IPS-11a (cell line): ENCODE results near the gene SH3D19.
"Not testable (repeated sequence)": the region's sequence is repeated elsewhere in the genome, so short reads cannot be mapped to it uniquely, and the experiment has no call there.

ENCODE experiments used
- H3K4me3 ChIP-seq: one replicate; pipeline ENCODE4 v1.5.1; 2013; ENCODE audit warnings: low read depth, low read length, control low read depth

The SH3D19 gene

GRCh38 chr4:151276787-151277562, 48.4 kb downstream of the SH3D19 start, which contains the start of gene PRSS48:
Gene PRSS48 (plus strand): TSS chr4:151277161. CDS start chr4:151277173, 12 bp downstream.
- H3K4me3 ChIP-seq: no peak within 1 kb of the TSS

GRCh38 chr4:151268905-151269304, 56.5 kb downstream of the SH3D19 start:
- H3K4me3 ChIP-seq: not testable (repeated sequence)

GRCh38 chr4:151267822-151268535, 57.4 kb downstream of the SH3D19 start:
- no peak overlapping the region for H3K4me3 ChIP-seq

- H3K4me3 ChIP-seq: no peak overlapping the region
Observed at GRCh38 chr4:151267104-151267503, 58.3 kb downstream of the SH3D19 start.

GRCh38 chr4:151266497-151266896, 58.9 kb downstream of the SH3D19 start:
- no peak overlapping the region for H3K4me3 ChIP-seq

GRCh38 chr4:151263455-151263854, 62.0 kb downstream of the SH3D19 start:
- no peak overlapping the region for H3K4me3 ChIP-seq

GRCh38 chr4:151260526-151260925, 64.9 kb downstream of the SH3D19 start:
- no peak overlapping the region for H3K4me3 ChIP-seq

- no peak overlapping the region for H3K4me3 ChIP-seq
Observed at GRCh38 chr4:151259752-151260151, 65.7 kb downstream of the SH3D19 start.

GRCh38 chr4:151257704-151258103, 67.7 kb downstream of the SH3D19 start:
- no peak overlapping the region for H3K4me3 ChIP-seq

GRCh38 chr4:151256134-151256533, 69.3 kb downstream of the SH3D19 start:
- no peak overlapping the region for H3K4me3 ChIP-seq

GRCh38 chr4:151255680-151256079, 69.7 kb downstream of the SH3D19 start:
- not testable (repeated sequence) for H3K4me3 ChIP-seq

- not testable (repeated sequence) for H3K4me3 ChIP-seq
Observed at GRCh38 chr4:151255226-151255625, 70.2 kb downstream of the SH3D19 start.

GRCh38 chr4:151251603-151252304, 73.7 kb downstream of the SH3D19 start:
- no peak overlapping the region for H3K4me3 ChIP-seq

- no peak overlapping the region for H3K4me3 ChIP-seq
Observed at GRCh38 chr4:151250706-151251105, 74.7 kb downstream of the SH3D19 start.

GRCh38 chr4:151248519-151248918, 76.9 kb downstream of the SH3D19 start:
- H3K4me3 ChIP-seq: no peak overlapping the region

GRCh38 chr4:151247395-151247794, 78.0 kb downstream of the SH3D19 start:
- H3K4me3 ChIP-seq: no peak overlapping the region

- H3K4me3 ChIP-seq: no peak overlapping the region
Observed at GRCh38 chr4:151246742-151247141, 78.7 kb downstream of the SH3D19 start.

GRCh38 chr4:151242305-151242704, 83.1 kb downstream of the SH3D19 start:
- no peak overlapping the region for H3K4me3 ChIP-seq

GRCh38 chr4:151239608-151240007, 85.8 kb downstream of the SH3D19 start:
- no peak overlapping the region for H3K4me3 ChIP-seq

- H3K4me3 ChIP-seq: no peak overlapping the region
Observed at GRCh38 chr4:151238477-151238876, 86.9 kb downstream of the SH3D19 start.

- H3K4me3 ChIP-seq: no peak overlapping the region
Observed at GRCh38 chr4:151236036-151236435, 89.4 kb downstream of the SH3D19 start.

- H3K4me3 ChIP-seq: not testable (repeated sequence)
Observed at GRCh38 chr4:151235373-151235772, 90.0 kb downstream of the SH3D19 start.
